Pancreas (tissue), 10 donors: ENCODE results near the gene OLFML1. TPM values are rescaled to one million over a fixed set of nuclear protein-coding genes. Genes with fewer than 3 reads are reported as not detected.
A peak's percentile ranks its signal among the peaks of the same experiment; 100 is the strongest.
"Not testable (repeated sequence)": the region's sequence is repeated elsewhere in the genome, so short reads cannot be mapped to it uniquely, and the experiment has no call there.

ENCODE experiments used
- ATAC-seq, 4 donors: fragments of 200-7000 bp; cut with Tn5 transposase; one replicate each; pipeline versions ENCODE4 v1.8.0 to v1.9.1; 2020; ENCODE audit warnings: mild to moderate bottlenecking in 4 of 4, moderate library complexity in 4 of 4
- DNase-seq, 6 donors: peaks; one replicate each; pipeline ENCODE4 v3.0.0-alpha.2; 2020
- FAIRE-seq: peaks from 2 replicates; lab custom pipeline; 2012; peaks lifted over from hg19 to GRCh38; lab: Jason Lieb, UNC
- H3K27ac ChIP-seq, 4 donors: fragments of 200-600 bp; sonication (generic); 1 replicate in 3 of 4; 2 replicates in 1 of 4; pipeline versions ENCODE4 v1.5.0 to v1.8.0; 2020
- H3K27me3 ChIP-seq, 4 donors: fragments of 200-600 bp; one replicate each; pipeline ENCODE4 v1.8.0; 2021
- H3K36me3 ChIP-seq, 3 donors: fragments of 200-600 bp; sonication (generic) in 1 of 3; one replicate each; pipeline versions ENCODE4 v1.5.0 to v1.8.0; 2020 to 2021
- H3K4me1 ChIP-seq, 3 donors: fragments of 200-600 bp; one replicate each; pipeline ENCODE4 v1.8.0; 2021
- H3K4me3 ChIP-seq, 4 donors: fragments of 200-600 bp; sonication (generic) in 2 of 4; one replicate each; pipeline versions ENCODE4 v1.5.0 to v1.8.0; 2020 to 2021
- H3K9me3 ChIP-seq, 4 donors: fragments of 200-600 bp; one replicate each; pipeline ENCODE4 v1.8.0; 2021
- WGBS, 2 donors: extraction: QIAGEN DNeasy Blood & Tissue Kit; methylation state at CpG; one replicate each; pipeline ENCODE4 v1.1.7; 2013; 5-methylcytosine and 5-hydroxymethylcytosine counted together
- intact Hi-C, 3 donors: fragments of 100-400 bp; cut with DNase I; formaldehyde crosslinking; loops; one replicate each; pipeline versions ENCODE4 v1.11.1 to v1.14.2; 2022
- polyA plus RNA-seq, 2 donors: library from polyadenylated mRNA; stranded (reverse); fragments of 200-250 nt; gene quantifications; one replicate each; pipeline ENCODE4 v1.2.3, GENCODE V29; 2013
- total RNA-seq, 6 donors: library from RNA; stranded (reverse); fragmentation: NEBNext Ultra II Directional in 4 of 6; extraction: Animal tissue kit (Norgen Biotek cat#: 25700) in 4 of 6; gene quantifications; one replicate each; pipeline versions ENCODE4 v1.2.1 to v1.2.4, GENCODE V29; 2021 to 2023
- TF ChIP-seq, protein P1 (sequence below), 4 donors: fragments of 200-600 bp; sonication (generic) in 3 of 4; IDR thresholded peaks; one replicate each; pipeline versions ENCODE4 v1.5.0 to v1.8.0; 2021; ENCODE audit warnings: antibody characterized with exemption in 4 of 4
- donor health status: healthy with polysubstance abuse.
- donor health status: DM: no; HTN: no; CAD: no; lungs with moderate emphysema.
- donor health status: DM: no; HTN: no; CAD: no.
- donor health status: control.
- donor health status: control.
- donor health status: Bipolar disorder and iron deficiency.
- donor health status: DM: yes; HTN: yes; CAD: no.
- donor health status: DM: no; HTN: no; CAD: no.
- donor health status: DM: no; HTN: no; CAD: no.
- donor health status: DM: yes; HTN: yes; CAD: no.

The OLFML1 gene
- total and polyA plus RNA-seq, 8 donors, result 0.32 to 7.0 (median 0.99) TPM

DNA sequence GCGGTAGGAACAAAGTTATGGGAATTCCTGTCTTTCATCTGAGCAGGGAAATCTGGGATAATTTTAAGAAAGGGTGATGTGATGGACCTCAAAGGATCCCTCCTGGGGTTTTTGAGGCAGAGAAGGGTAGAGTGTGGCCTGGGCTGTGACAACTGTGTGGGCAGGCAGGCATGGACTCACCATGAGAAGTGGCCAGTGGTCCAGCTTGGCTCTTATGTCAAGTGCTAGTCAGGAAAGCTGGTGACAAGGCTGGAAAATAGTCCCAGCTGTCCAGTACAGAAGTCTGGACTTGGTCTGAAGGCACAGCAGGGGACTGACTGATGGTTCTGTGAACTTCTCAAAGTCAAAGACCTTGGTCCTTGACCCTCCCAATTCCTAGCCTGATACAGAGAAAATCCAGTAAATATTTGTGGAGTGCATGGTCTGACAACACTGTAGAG, 30.2 kb downstream of the OLFML1 start:
- H3K27ac ChIP-seq, result no peak overlapping the region
- no peaks in the 10 kb centered on the region for H3K9me3 ChIP-seq
- WGBS, 2 donors, result 89 to 96% methylated on average over 1 of the region's 1 CpG
- FAIRE-seq (no peak), DNase-seq (no peak), ATAC-seq (no peak)
- peaks cover 13 to 29% (median 20%) of the 10 kb centered on the region in 3 donors for H3K4me1 ChIP-seq
- TF ChIP-seq, protein P1, sequence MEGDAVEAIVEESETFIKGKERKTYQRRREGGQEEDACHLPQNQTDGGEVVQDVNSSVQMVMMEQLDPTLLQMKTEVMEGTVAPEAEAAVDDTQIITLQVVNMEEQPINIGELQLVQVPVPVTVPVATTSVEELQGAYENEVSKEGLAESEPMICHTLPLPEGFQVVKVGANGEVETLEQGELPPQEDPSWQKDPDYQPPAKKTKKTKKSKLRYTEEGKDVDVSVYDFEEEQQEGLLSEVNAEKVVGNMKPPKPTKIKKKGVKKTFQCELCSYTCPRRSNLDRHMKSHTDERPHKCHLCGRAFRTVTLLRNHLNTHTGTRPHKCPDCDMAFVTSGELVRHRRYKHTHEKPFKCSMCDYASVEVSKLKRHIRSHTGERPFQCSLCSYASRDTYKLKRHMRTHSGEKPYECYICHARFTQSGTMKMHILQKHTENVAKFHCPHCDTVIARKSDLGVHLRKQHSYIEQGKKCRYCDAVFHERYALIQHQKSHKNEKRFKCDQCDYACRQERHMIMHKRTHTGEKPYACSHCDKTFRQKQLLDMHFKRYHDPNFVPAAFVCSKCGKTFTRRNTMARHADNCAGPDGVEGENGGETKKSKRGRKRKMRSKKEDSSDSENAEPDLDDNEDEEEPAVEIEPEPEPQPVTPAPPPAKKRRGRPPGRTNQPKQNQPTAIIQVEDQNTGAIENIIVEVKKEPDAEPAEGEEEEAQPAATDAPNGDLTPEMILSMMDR (IDR thresholded peaks at IDR 0.05), result no peak
- no peaks in the 10 kb centered on the region for H3K27me3 ChIP-seq
- no peak overlapping the region for H3K4me3 ChIP-seq
- no peaks in the 10 kb centered on the region for H3K36me3 ChIP-seq
- intact Hi-C loops, result no loop called here

GRCh38 chr11:7516475-7516874, 31.2 kb downstream of the OLFML1 start:
- WGBS, 2 donors, result 89 to 92% methylated on average over 12 of the region's 12 CpGs
- Histone ChIP-seq H3K27ac (no peak overlapping the region), H3K4me3 (no peak overlapping the region), H3K9me3 (no peaks in the 10 kb centered on the region), H3K4me1 (peaks cover 13 to 22% (median 14%) of the 10 kb centered on the region in 3 donors), H3K36me3 (no peaks in the 10 kb centered on the region), H3K27me3 (no peaks in the 10 kb centered on the region)
- FAIRE-seq, result no peak
- no peak for DNase-seq
- no peak for ATAC-seq
- TF ChIP-seq, protein P1 (IDR thresholded peaks at IDR 0.05), result no peak
- intact Hi-C loops, result no loop called here

DNA sequence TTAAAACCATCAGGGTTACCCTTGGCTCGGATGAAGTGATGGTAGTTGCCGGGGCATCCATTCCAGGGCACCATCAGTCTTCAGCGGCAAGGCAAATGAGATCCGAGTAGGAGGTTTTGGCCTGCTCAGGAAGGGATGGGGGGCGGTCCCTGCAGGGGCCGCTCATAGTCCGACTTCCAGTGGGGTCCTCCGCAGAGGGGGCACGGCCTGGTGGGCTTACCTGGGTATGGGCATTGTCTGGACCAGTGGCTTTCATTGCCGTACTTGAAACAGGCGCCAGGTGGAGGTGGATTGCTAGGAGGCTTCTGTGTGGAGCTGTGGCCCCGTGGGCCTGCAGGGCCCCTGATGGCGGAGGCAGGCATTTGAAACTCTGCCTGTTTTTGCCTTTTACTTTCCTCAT, 32.4 kb downstream of the OLFML1 start:
- H3K4me3 ChIP-seq, intact Hi-C loops, H3K27ac ChIP-seq, H3K27me3 ChIP-seq, H3K36me3 ChIP-seq, H3K9me3 ChIP-seq, DNase-seq, FAIRE-seq, H3K4me1 ChIP-seq, ATAC-seq: not testable (repeated sequence)
- WGBS, 2 donors, result 93 to 96% methylated on average over 13 of the region's 13 CpGs

GRCh38 chr11:7518811-7519562, 33.7 kb downstream of the OLFML1 start:
- TF ChIP-seq, protein P1 (IDR thresholded peaks at IDR 0.05), result no peak
- no peak for ATAC-seq
- no peak overlapping the region for H3K27ac ChIP-seq
- peaks cover 0 to 7% (median 0%) of the 10 kb centered on the region in 3 donors for H3K4me1 ChIP-seq
- no peak for DNase-seq
- H3K9me3 ChIP-seq, result no peaks in the 10 kb centered on the region
- H3K27me3 ChIP-seq, result no peaks in the 10 kb centered on the region
- H3K4me3 ChIP-seq, result no peak overlapping the region
- FAIRE-seq, result no peak
- intact Hi-C loops, result no loop called here
- no peaks in the 10 kb centered on the region for H3K36me3 ChIP-seq
- WGBS, 2 donors, result 91 to 93% methylated on average over 23 of the region's 23 CpGs

GRCh38 chr11:7520011-7520942, 35.0 kb downstream of the OLFML1 start:
- Histone ChIP-seq H3K36me3 (no peaks in the 10 kb centered on the region), H3K4me1 (no peaks in the 10 kb centered on the region), H3K4me3 (no peak overlapping the region), H3K27me3 (no peaks in the 10 kb centered on the region), H3K9me3 (no peaks in the 10 kb centered on the region), H3K27ac (peak overlapping the region in 1 of 4 donors; percentile 4)
- WGBS, 2 donors, result 77 to 78% methylated on average over 18 of the region's 18 CpGs
- DNase-seq (no peak), FAIRE-seq (no peak), ATAC-seq (no peak)
- TF ChIP-seq, protein P1 (IDR thresholded peaks at IDR 0.05), result no peak
- intact Hi-C loops, result no loop called here
